Measurements from ENCODE around the gene UNC5B.

UNC5B gene

GRCh38 chr10:71346731-71347130, 134.4 kb downstream of the UNC5B start:
- no peak for DNase-seq (ENCODE audit: low spot score)

DNA sequence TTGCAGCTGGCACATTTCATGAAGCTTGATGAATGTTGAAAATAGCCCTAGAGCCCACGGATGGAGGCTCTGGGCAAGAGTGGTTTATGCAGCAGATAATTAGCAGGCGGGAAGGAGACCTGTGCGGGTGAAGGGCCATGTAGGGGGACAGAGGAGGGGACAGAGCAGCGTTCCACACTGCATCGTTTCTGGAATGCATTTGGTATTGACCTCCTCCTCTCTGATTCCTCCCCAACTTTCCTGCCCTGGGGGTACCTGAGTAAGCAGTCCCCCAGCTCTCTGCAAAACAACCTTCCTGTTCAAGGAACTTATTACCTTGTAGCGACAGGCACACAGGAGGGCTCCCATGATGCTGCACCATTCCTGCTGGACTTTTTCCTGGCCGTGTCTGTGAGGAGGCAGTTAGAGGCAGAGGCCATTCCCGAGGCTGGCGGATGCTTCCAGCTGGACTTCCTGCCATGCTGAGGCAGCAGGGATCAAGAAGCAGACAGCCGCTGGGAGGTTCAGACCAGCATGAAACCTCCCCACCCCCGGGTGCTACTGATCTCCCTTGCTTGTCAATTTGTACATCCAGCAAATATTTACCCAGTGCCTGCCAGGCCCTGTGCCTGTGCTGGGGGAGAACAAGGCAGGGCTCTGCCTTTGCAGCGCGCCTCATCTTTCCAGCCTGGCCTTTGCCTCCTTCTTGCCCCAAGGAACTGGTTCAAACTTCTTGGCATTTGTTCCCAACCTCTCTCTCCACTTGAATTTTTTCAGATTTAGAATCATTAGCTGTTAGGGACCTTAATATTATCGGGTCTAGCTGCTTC, 135.4 kb downstream of the UNC5B start:
- DNase-seq (ENCODE audit: low spot score): no peak

GRCh38 chr10:71348850-71349249, 136.5 kb downstream of the UNC5B start:
- no peak for DNase-seq (ENCODE audit: low spot score)

DNA sequence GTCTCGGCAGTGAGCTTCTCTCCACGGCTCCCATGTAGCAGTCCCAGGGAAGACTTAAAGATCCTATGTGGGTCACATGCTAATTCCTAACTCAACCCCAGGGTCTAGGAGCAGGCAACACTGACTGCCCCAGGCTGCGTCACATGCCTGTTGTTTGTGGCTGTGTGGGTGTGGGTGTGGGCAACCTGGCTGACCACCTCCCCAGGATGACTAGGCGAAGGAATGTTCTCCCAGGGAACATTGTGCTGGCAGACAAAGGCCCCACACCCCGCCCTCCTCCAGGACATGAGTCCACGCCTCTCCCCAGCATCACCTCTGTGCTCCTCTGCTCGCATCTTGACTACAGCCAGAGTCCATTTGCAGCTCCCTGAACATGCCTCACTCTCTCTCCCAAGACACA, 137.0 kb downstream of the UNC5B start:
- DNase-seq (ENCODE audit: low spot score): peak; percentile 72

DNA sequence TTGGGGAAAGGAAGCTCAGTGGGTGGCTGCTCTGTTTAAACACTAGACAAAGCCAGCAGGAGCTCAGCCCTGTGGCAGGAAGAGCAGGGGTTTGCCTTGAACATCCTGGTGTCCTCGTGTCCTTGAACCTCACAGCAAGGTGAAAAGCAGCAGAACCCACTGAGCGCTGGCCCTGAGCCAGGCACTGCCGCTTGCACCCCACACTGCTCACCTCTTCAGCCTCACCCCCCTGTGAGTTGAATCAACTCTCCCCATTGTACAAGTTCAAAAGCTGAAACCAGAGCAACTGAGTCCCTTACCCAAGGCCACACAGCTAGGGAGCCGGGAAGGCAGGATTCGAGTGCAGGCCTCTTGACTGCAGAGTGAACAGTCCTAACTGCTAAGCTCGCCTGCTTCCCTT, 138.7 kb downstream of the UNC5B start:
- DNase-seq (ENCODE audit: low spot score): no peak

DNA sequence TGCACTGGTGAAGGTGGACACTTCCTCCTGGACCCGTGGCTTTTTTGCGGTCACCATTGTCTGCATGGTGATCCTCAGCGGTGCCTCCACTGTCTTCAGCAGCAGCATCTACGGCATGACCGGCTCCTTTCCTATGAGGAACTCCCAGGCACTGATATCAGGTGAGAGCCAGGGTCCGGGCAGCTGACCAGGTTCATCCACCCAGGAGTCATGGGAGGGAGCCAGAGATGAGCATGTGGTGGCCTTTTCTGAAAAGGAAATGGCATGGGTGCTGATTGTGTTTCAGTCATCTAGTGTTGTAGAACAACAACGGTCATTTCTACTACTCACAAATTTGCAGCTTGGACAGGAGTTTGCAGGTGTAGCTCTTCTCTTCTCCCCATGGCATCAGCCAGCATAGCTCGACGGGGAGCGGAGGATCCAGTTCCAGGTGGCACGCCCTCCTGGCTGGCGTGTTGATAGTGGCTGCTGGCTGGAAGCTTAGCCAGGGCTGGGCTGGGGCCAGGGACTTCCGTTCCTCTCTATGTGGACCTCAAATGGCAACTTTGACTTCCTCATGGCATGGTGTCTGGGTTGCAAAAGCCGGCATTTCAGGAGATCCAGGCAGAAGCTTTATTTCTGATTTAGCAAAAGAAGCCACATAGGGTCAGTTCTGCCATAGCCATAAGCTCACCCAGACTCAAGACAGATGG, 139.4 kb downstream of the UNC5B start:
- no peak for DNase-seq (ENCODE audit: low spot score)
